C4-2B (cell line): ENCODE results near the gene RAPSN.

Experiments used
- ZFX ChIP-seq: fragments of 450-650 bp; IDR thresholded peaks from 2 replicates; pipeline ENCODE4 v1.6.1; 2017
- TF ChIP-seq, protein P1 (sequence below): fragments of 450-650 bp; conservative IDR thresholded peaks from 2 replicates; pipeline ENCODE4 v1.5.1; 2017; ENCODE audit warnings: mild to moderate bottlenecking

DNA sequence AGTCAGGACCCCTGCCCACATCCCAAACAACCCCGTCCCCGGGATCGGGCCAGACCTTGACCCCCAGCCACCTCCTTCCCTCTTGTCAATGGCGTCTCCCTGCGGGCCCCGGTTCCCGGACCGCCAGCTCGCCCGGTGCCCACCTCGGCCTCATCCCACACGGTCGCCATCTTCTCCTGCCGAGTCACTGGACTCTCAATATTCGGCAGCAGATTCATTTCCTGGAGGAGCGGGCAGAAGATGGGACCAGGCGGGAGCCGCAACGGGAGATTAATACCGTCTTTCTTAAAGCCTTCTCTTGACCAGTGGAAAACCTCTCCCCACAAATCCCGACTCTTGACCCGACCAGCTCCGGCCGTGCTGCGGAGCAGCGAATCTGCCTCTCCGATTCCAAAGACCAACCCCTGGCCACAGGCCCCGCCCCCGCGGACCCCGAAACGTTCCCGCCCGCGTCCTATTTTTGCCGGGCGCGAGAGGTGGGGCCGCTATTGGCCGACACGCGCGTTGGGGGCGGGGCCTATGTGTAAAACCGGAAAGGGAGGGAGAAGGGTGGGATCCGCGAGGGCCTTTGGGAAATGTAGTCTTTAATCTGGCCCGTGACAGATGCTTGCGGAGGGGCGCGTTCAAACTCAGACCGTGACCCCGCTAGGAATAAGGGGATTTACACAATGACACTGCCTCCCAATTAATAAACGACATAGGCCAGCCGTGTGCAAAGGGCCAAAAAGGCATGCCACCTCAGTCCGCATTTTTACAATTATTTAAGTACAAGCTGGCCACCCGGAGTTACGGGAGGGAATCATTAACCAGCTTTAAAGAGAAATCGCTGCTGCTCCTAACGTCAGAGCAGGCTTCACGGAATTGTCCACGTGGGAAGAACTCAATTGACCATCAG lies 22.6 kb downstream of the RAPSN start, which contains the start of gene PSMC3:
- 0 out of 2 replicates have a peak, but pooled peaks have one; percentile 8 for TF ChIP-seq ZFX
- TF ChIP-seq, protein P1, sequence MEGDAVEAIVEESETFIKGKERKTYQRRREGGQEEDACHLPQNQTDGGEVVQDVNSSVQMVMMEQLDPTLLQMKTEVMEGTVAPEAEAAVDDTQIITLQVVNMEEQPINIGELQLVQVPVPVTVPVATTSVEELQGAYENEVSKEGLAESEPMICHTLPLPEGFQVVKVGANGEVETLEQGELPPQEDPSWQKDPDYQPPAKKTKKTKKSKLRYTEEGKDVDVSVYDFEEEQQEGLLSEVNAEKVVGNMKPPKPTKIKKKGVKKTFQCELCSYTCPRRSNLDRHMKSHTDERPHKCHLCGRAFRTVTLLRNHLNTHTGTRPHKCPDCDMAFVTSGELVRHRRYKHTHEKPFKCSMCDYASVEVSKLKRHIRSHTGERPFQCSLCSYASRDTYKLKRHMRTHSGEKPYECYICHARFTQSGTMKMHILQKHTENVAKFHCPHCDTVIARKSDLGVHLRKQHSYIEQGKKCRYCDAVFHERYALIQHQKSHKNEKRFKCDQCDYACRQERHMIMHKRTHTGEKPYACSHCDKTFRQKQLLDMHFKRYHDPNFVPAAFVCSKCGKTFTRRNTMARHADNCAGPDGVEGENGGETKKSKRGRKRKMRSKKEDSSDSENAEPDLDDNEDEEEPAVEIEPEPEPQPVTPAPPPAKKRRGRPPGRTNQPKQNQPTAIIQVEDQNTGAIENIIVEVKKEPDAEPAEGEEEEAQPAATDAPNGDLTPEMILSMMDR = no peak
